Gastrocnemius medialis (tissue), 4 donors: ENCODE data around the gene TTLL7.

Experiments
- CTCF ChIP-seq, 5 experiments: fragments of 450-650 bp in 3 of 5; fragments of 200-600 bp in 2 of 5; sonication (generic) in 2 of 5; IDR thresholded peaks in 4 of 5; conservative IDR thresholded peaks in 1 of 5; 1 replicate in 4 of 5; 2 replicates in 1 of 5; pipeline ENCODE4 v1.5.1; 2016 to 2019; ENCODE audit warnings: antibody characterized with exemption in 5 of 5, mild to moderate bottlenecking in 3 of 5, moderate library complexity in 3 of 5
- POLR2A ChIP-seq, 2 donors: fragments of 450-650 bp; IDR thresholded peaks; one replicate each; pipeline ENCODE4 v1.6.1; 2017; ENCODE audit warnings: antibody characterized with exemption in 2 of 2, mild to moderate bottlenecking in 2 of 2, moderate library complexity in 2 of 2

- TF ChIP-seq CTCF (IDR thresholded peaks at IDR 0.05 in 4 of 5, conservative IDR thresholded peaks at IDR 0.05 in 1 of 5) (no peak), POLR2A (IDR thresholded peaks at IDR 0.05) (no peak)
These were observed 2.7 kb downstream of the TTLL7 start for GRCh38 chr1:83996191-83996590.
